K562 treated with DMSO at 1 percent for 48 hours (cell line): ENCODE measurements around the gene IRAK1. TPM values are rescaled to one million over a fixed set of nuclear protein-coding genes. Genes with fewer than 3 reads are reported as not detected.

Source experiments
- total RNA-seq: library from RNA; unstranded; fragments of 300-600 nt; gene quantifications from 2 replicates; pipeline ENCODE4 v1.2.3, GENCODE V29; 2022; ENCODE audit warnings: low replicate concordance; ENCODE audit errors: extremely low read depth

Gene IRAK1
- total RNA-seq = not detected in 2 replicates

DNA sequence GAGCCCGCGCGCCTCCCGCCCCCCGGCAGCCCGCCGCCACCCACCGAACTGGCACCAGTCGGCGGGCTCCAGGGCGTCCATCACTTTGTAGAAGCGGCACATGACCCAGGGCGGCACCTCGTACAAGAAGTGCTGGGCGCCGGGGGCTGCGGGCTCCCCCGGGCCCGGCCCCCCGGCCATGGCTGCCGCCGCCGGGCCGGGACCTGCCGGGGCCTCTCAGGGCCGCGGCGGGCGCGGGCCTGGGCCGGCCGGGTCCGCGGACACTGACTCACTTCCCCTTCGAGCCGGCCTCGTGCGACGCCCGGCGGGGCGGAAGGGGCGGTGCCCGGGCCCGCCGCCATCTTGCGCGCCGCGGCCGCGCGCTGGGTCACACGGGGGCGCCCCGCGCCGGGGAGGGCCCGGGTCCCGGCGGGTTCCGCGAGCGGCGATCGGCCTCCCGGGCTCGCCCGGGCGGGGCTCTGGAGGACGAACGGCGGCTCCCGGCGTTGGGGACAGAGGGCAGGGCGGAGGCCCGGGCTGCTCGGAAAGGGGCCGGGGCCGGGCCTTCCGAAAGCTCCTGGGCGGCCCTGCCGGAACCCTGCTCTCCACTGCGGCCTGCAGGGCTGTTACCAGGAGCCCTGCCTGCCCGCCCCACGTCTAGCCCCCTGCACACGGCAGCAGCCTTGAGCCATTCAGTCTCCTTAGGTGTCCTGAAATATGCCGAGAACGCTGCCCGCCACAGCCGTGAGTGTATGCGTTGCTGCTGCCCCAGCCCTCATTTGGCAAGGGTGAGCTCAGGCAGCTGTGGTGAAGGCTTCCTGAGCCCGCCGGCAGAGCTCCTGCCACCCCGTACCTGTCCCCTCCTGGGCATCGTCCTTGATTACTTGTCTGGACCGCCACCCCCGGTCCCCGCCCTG lies at the start of gene IRAK1:
TSS of gene IRAK1 (minus strand) at position 270 of the 896 bp plus-strand sequence. CDS start at position 180, 90 bp downstream.

GRCh38 chrX:153972368-153973126 lies 47.2 kb downstream of the IRAK1 start, which contains the start of gene TMEM187:
Gene TMEM187, plus strand, starts transcription at chrX:153972754. Its CDS starts 9,309 bp downstream, at chrX:153982063.

DNA sequence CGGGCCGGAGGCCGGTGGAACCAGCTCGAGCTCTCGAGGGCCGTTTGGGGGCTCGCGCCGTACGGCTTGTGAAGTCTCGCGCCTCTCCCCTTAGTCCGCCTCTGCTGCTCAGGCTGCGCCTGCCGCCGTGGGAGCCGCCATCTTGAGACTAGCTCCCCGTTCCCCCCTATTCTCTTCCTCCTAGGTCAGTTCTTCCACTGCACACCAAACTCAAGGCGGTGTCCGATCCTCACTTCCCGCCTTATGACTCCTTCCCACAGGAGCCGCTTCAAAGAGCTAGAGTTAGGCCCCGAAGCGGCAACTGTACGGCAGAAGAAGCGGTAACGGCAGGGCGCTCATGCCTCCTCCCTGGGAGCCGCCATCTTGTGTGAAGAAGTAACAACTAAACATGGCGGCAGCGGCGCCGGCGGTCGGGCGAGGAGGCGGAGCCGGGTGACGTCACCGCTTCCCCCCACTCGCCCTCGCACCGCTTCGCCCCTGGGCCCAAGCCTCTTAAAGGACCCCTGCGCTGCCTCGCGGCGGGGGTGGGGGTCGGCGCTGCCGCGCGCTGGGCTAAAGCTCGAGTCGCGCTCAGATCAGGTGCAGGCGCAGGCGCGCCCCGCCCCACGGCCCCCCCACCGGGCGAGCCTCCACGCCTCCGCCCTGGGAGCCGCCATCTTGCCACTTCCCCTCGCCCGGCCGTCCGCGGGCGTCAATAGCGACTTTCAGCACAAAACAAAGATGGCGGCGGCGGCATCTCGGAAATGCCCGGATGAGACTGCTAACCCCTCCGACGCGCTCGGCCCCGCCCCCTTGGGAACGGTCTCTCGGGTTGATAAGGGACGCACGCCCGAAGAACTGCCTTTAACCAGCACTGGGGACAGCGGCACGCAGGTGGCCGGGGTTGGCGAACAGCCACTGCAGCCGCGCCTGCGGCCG lies 48.0 kb downstream of the IRAK1 start, which contains the start of gene HCFC1:
TSS of gene HCFC1 (minus strand) at position 369 of the 918 bp plus-strand sequence. CDS start 978 bp downstream, outside the sequence.

Other genes with a start within 250 kb of the IRAK1 start
- gene SRPK3, start 238.9 kb downstream of the IRAK1 start, total RNA-seq = not detected in 2 replicates
- not detected in 2 replicates for gene IDH3G, start 225.5 kb downstream of the IRAK1 start, total RNA-seq
- gene SSR4, start 225.2 kb downstream of the IRAK1 start, total RNA-seq = 1,814 TPM in 1 of 2 replicates, not detected in the other
- not detected in 2 replicates for gene PDZD4, start 189.4 kb downstream of the IRAK1 start, total RNA-seq
- gene L1CAM, start 133.7 kb downstream of the IRAK1 start, total RNA-seq = not detected in 2 replicates
- gene AVPR2, start 115.2 kb downstream of the IRAK1 start, total RNA-seq = not detected in 2 replicates
- gene ARHGAP4, start 93.6 kb downstream of the IRAK1 start, total RNA-seq = not detected in 2 replicates
- not detected in 2 replicates for gene NAA10, start 84.9 kb downstream of the IRAK1 start, total RNA-seq
- not detected in 2 replicates for gene RENBP, start 75.3 kb downstream of the IRAK1 start, total RNA-seq
- 51.6 TPM in 1 of 2 replicates, not detected in the other for gene HCFC1, start 48.1 kb downstream of the IRAK1 start, total RNA-seq
- gene TMEM187, start 47.1 kb downstream of the IRAK1 start, total RNA-seq = not detected in 2 replicates
- gene MECP2, start 77.8 kb upstream of the IRAK1 start, total RNA-seq = 1,743 TPM in 1 of 2 replicates, not detected in the other
- not detected in 2 replicates for gene OPN1LW, start 124.3 kb upstream of the IRAK1 start, total RNA-seq
- gene OPN1MW, start 162.7 kb upstream of the IRAK1 start, total RNA-seq = not detected in 2 replicates
- gene OPN1MW2, start 199.9 kb upstream of the IRAK1 start, total RNA-seq = not detected in 2 replicates
- gene OPN1MW3, start 237.7 kb upstream of the IRAK1 start, total RNA-seq = not detected in 2 replicates